GM19328 (cell line): ENCODE data around the gene PON1.

Source experiments
- ATAC-seq: cut with Tn5 transposase; IDR thresholded peaks from one replicate; pipeline ENCODE4 v1.9.1; 2021; ENCODE audit warnings: mild to moderate bottlenecking, moderate library complexity; ENCODE audit not compliant: unreplicated experiment

The PON1 gene

GRCh38 chr7:95261895-95262415 lies 62.4 kb downstream of the PON1 start:
- no peak for ATAC-seq

DNA sequence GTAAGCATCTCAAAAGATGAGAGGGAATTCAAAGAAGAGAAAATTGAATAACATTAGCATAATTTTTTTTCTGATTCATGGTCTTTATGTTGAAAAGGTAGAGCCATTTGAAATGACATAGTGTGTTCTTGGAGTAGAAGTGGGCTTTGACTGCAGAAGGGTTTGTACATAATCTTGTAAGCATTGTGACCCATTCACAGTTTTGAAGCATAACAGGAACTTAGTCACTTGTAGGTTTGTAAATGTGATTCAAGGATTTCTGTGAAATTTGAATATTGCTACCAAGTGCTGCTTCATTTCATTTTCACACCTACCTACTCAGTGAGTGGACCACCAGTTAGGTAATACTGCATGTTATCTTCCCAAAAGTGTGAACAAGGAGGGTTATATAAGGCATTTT lies 68.6 kb downstream of the PON1 start:
- ATAC-seq = no peak

DNA sequence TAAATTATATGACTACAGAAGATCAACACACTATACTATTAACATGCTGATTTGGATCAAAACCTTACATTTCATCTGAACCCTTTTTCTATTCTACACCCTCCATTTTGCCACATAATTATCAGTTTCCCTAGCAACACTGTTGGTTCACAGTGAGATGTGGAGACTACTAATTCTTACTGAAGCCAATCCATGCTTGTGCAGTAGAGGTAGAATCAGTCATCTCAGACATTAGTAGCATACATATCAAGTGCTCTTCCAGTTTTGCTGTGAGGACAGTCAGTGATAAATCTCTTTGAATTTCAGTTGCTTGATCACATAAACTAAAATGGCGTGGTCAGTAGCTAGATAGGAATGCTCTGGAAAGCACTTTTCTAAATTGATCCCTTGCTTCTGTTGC lies 70.3 kb downstream of the PON1 start:
- no peak for ATAC-seq

DNA sequence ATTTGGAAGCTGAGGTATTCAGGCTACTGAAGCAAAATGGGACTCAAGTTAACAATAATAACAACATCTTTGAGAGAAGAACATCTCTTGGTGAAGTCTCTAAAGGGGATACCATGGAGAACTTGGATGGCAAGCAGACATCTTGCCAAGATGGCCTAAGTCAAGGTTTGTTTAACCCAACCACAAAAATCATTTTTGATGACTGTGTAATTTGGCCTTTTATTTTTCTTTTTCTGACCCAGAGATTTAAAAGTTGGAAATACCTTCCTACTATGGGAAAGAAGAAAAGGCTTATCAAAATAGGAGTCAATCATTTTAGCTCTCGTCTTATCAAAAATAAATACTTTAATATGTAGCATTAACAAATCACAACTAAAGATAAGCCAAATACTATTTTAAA lies 72.4 kb downstream of the PON1 start:
- ATAC-seq = no peak

DNA sequence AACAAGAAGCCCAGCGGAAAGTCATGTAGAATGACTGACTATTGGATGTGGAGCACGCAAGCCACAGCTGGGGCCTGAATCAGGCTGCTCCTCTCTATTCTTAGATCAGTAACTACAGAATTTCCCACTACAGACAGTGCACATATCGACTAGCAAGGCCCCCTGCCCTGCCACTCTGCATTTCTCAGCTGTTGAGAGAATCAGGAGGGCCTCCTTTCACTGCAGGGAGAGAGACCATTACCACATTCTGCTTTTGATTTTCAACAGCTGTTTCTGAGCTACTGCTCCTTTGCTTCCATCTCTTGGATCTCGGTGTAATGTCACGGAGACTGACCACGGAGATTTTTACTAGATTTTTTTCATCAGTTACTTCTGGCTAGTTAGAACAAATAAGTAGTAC lies 73.8 kb downstream of the PON1 start:
- ATAC-seq = no peak
